ENCODE results near the gene FAM229A.

The FAM229A gene

GRCh38 chr1:32331549-32331948, 30.7 kb downstream of the FAM229A start:
- DNase-seq (ENCODE audit: low read depth, low spot score), result no peak

- no peak for DNase-seq (ENCODE audit: low read depth, low spot score)
Observed at GRCh38 chr1:32330558-32331151, 31.6 kb downstream of the FAM229A start.

GRCh38 chr1:32329931-32330466, 32.3 kb downstream of the FAM229A start:
- DNase-seq (ENCODE audit: low read depth, low spot score), result no peak

GRCh38 chr1:32327204-32327603, 35.1 kb downstream of the FAM229A start:
- no peak for DNase-seq (ENCODE audit: low read depth, low spot score)

DNA sequence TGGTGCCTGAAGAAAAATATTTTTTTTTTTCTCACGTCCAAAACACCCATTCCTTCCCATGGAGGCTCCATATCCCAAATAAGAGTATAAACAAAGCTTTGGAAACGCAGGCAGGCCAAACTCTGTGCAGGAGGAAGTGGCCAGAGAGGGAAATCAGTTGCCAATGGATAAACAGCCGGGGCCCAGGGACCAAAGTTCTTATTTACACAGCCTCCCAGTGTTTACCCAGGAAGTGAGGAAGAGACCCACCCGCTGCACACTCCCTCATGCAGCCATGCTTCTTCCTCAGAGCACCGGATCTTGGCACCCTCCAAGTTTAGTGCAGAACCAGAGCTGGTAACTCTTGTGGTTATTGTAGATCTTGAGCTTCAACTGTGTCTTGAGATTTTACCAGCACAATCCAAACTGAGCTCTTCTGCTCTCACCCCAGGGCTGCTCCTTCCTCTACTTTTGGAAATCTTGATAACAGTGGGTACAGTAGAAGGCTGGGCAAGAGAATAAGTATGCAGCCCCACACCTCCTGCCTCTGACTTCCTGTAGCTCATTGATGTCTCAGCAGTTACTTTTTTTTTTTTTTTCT, 40.5 kb downstream of the FAM229A start:
- no peak for DNase-seq (ENCODE audit: low read depth, low spot score)

DNA sequence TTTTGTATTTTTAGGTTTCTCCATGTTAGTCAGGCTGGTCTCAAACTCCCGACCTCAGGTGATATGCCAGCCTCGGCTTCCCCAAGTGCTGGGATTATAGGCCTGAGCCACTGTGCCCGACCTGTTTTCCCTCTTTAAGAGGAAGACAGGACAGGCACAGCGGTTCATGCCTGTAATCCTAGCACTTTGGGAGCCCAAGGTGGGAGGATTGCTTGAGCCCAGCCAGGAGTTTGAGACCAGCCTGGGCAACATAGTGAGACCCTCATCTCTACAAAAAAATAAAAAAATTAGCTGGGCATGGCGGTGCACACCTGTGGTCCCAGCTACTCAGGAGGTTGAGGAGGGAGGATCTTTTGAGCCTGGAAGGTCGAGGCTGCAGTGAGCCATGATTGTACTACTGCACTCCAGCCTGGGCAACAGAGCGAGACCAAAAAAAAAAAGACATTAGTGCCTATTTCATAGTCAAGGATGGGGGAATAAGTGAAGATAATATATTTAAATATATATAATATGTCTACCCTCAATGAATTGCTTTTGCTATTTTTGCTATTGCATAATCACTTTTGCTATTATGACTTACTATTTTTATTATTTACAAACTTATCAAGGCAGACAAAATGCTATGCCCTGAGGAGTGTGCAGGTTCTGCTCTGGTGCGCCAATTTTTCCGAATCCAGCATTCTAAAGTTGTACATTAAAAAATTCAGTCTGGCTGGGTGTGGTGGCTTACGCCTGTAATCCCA, 44.0 kb downstream of the FAM229A start:
- DNase-seq (ENCODE audit: low read depth, low spot score), result no peak

DNA sequence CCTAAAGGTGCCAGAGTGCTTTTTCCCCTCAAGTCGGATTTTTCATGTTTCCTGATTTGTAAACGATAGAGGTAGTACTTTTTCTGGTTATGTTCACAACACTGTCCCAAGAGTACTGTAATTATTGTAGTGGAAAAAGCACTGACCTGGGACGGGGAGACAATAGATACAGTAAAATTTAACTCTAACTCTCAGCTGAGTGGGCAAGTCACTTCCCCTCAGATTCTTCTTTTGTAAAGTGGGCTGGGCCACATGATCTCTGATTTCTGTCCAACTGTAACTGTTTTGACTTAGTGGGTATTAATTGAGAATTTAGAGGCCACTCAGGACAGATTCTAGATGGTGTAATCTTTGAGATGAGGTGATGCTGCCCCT, 45.4 kb downstream of the FAM229A start:
- no peak for DNase-seq (ENCODE audit: low read depth, low spot score)

GRCh38 chr1:32311709-32312393, 50.4 kb downstream of the FAM229A start:
- DNase-seq (ENCODE audit: low read depth, low spot score), result no peak
